Right atrium auricular region (tissue), 2 donors: Measurements from ENCODE around the gene TRIM46. TPM values are rescaled to one million over a fixed set of nuclear protein-coding genes. Genes with fewer than 3 reads are reported as not detected.
A peak's percentile ranks its signal among the peaks of the same experiment; 100 is the strongest.

Experiments
- DNase-seq: peaks from one replicate; pipeline ENCODE4 v3.0.0-alpha.2; 2019; ENCODE audit warnings: low spot score
- H3K27ac ChIP-seq, 2 donors: fragments of 200-600 bp; sonication (generic); 1 replicate in 1 of 2; 2 replicates in 1 of 2; pipeline ENCODE4 v1.5.1; 2016 to 2019
- H3K27me3 ChIP-seq, 2 donors: fragments of 200-600 bp; sonication (generic); one replicate each; pipeline versions ENCODE4 v1.5.1 to v1.6.0; 2017 to 2019
- H3K36me3 ChIP-seq: fragments of 200-600 bp; sonication (generic); one replicate; pipeline ENCODE4 v1.5.1; 2016
- H3K4me1 ChIP-seq, 2 donors: fragments of 200-600 bp; sonication (generic); one replicate each; pipeline versions ENCODE4 v1.5.1 to v1.6.0; 2017 to 2019
- H3K4me3 ChIP-seq, 2 donors: fragments of 200-600 bp; sonication (generic); 1 replicate in 1 of 2; 2 replicates in 1 of 2; pipeline ENCODE4 v1.5.1; 2017 to 2019; ENCODE audit warnings: mild to moderate bottlenecking in 1 of 2, moderate library complexity in 1 of 2
- H3K9me3 ChIP-seq, 2 donors: fragments of 200-600 bp; sonication (generic); one replicate each; pipeline ENCODE4 v1.5.1; 2019
- total RNA-seq, 2 donors: library from RNA; depleted of rRNA; stranded (reverse); fragments of >200 nt; gene quantifications; one replicate each; pipeline ENCODE4 v1.1.0, GENCODE V29; 2016
- TF ChIP-seq, protein P1 (sequence below), 2 donors: fragments of 200-600 bp; sonication (generic); IDR thresholded peaks; one replicate each; pipeline ENCODE4 v1.5.1; 2019; ENCODE audit warnings: antibody characterized with exemption in 2 of 2

The TRIM46 gene, protein sequence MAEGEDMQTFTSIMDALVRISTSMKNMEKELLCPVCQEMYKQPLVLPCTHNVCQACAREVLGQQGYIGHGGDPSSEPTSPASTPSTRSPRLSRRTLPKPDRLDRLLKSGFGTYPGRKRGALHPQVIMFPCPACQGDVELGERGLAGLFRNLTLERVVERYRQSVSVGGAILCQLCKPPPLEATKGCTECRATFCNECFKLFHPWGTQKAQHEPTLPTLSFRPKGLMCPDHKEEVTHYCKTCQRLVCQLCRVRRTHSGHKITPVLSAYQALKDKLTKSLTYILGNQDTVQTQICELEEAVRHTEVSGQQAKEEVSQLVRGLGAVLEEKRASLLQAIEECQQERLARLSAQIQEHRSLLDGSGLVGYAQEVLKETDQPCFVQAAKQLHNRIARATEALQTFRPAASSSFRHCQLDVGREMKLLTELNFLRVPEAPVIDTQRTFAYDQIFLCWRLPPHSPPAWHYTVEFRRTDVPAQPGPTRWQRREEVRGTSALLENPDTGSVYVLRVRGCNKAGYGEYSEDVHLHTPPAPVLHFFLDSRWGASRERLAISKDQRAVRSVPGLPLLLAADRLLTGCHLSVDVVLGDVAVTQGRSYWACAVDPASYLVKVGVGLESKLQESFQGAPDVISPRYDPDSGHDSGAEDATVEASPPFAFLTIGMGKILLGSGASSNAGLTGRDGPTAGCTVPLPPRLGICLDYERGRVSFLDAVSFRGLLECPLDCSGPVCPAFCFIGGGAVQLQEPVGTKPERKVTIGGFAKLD
- under 1 TPM in 1 of 2 donors, not detected in 1; 0.20 TPM for total RNA-seq

DNA sequence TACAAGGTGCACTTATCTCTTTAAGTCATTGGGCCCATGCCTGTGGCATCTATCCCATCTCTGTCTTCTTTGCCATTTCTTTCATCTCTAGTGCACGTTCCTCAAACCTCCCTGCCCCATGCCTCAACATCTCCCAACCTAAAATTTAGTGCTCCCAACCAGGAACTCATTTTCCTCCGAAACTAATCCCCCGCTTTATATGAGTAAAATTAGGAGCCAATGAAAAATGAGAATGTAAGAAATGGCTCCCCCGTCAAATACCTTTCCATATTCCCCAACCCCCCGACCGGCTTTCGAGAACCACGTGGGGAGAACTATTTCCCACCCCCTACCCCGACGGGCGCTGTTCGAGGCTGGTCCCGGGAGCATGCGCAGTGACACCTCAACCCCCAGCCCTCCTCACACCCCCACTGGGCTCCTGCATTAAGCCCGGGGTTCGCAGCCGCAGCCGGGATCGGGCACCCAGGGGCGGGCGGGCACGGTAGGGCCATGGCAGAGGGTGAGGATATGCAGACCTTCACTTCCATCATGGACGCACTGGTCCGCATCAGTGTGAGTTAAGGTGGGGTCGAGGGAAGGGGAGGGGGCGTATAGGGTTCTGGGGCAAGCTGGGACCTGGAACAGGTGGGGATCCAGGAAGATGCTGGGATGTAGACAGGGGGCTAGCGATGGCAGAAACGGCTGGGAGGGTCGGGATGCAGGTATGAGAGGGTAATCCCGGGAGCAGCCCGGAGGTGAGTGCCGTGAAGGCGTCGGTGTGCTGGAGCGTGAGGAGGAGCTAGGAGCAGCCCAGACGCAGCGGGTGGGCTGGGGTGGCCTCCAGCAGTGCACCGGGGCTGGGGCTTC, at the start of gene TRIM46:
Gene TRIM46, plus strand, starts transcription at position 372 of the 846 bp plus-strand sequence. Its CDS starts 118 bp downstream, at position 490.
- peaks cover 0 to 27% of the 10 kb centered on the region in 2 donors for H3K4me1 ChIP-seq
- H3K9me3 ChIP-seq: no peaks in the 10 kb centered on the region
- TF ChIP-seq, protein P1, sequence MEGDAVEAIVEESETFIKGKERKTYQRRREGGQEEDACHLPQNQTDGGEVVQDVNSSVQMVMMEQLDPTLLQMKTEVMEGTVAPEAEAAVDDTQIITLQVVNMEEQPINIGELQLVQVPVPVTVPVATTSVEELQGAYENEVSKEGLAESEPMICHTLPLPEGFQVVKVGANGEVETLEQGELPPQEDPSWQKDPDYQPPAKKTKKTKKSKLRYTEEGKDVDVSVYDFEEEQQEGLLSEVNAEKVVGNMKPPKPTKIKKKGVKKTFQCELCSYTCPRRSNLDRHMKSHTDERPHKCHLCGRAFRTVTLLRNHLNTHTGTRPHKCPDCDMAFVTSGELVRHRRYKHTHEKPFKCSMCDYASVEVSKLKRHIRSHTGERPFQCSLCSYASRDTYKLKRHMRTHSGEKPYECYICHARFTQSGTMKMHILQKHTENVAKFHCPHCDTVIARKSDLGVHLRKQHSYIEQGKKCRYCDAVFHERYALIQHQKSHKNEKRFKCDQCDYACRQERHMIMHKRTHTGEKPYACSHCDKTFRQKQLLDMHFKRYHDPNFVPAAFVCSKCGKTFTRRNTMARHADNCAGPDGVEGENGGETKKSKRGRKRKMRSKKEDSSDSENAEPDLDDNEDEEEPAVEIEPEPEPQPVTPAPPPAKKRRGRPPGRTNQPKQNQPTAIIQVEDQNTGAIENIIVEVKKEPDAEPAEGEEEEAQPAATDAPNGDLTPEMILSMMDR (IDR thresholded peaks at IDR 0.05): peak in 1 of 2 donors; percentile 31
- H3K36me3 ChIP-seq: peaks cover 15% of the 10 kb centered on the region
- peak; percentile 55 for DNase-seq
- H3K27me3 ChIP-seq: peaks cover 0 to 8% of the 10 kb centered on the region in 2 donors
- H3K27ac ChIP-seq: peak within 1 kb of the TSS; percentile 96
- H3K4me3 ChIP-seq: peak within 1 kb of the TSS; percentile 88 to 93

DNA sequence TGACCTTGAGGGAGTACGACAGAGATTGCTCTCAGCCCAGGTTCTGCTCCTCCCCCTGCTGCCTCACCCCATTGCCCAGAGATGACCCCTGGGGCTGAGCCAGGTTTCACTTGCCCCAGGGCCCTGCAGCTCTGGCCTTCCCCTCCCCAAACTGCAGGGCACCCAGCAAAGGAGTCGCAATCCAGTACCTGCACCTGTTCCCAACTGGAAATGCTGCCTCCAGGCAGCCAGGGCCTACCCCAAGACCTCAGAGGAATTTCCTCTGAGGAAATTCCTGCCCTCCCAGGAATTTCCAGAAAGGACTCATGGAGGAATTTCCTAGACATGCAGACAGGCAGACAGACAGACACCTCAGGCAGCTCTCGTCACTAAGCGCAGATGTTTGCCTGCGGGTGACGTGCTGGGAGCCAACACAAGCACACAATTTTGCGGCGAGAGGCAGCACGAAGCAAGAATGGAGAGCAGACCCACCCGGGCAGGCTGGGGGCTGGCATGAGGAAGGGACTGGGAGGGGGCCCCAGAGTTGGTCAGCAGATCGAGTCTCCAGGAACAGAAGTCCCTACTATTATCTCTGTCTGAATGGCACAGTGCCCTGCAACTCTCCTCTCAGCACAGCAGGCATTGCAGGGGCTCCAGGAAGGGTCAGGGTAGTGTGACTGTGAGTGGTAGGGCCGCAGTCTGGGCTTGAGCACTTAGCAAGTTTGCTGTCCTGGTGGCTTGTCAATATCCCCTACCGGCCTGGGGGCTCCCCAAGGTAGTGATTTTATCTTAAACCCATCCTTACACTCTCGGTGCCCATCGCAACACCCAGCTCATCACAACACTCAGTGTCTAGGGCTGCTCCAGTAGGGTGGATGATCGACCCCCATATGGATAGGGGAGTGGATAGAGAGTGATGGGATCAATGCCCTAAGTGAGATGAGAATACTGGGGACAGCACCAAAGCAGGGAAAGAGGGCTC, 48.9 kb upstream of the TRIM46 start:
- Histone ChIP-seq H3K36me3 (no peaks in the 10 kb centered on the region), H3K9me3 (no peaks in the 10 kb centered on the region), H3K4me3 (no peak overlapping the region), H3K27me3 (no peaks in the 10 kb centered on the region), H3K4me1 (peaks cover 0 to 46% of the 10 kb centered on the region in 2 donors), H3K27ac (no peak overlapping the region)
- TF ChIP-seq, protein P1 (IDR thresholded peaks at IDR 0.05): no peak
- no peak for DNase-seq

DNA sequence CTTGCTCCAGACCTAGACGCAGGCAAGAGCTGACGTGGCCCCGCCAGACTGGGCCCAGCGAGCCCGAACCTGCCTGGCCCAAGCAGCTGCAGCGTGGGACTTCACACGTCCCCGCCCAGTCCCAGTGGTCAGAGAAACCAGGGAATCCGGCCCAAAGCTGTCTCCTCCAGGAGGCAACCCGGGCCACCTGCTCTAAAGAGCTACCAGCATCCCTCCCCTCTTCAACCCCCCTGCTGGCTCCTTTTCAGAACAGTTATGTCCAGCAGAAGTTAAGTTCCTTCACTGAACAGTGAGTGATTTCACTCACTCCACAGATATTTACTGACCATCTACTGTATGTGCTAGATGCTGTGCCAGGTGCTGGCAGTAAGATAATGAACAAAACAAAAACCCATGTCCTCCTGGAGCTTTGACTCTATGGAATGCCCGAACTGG, 48.1 kb upstream of the TRIM46 start:
- H3K4me3 ChIP-seq: peak overlapping the region in 1 of 2 donors; percentile 79
- H3K36me3 ChIP-seq: no peaks in the 10 kb centered on the region
- no peaks in the 10 kb centered on the region for H3K27me3 ChIP-seq
- no peaks in the 10 kb centered on the region for H3K9me3 ChIP-seq
- peak overlapping the region in 1 of 2 donors; percentile 91 for H3K27ac ChIP-seq
- TF ChIP-seq, protein P1 (IDR thresholded peaks at IDR 0.05): no peak
- H3K4me1 ChIP-seq: peaks cover 0 to 53% of the 10 kb centered on the region in 2 donors
- no peak for DNase-seq

DNA sequence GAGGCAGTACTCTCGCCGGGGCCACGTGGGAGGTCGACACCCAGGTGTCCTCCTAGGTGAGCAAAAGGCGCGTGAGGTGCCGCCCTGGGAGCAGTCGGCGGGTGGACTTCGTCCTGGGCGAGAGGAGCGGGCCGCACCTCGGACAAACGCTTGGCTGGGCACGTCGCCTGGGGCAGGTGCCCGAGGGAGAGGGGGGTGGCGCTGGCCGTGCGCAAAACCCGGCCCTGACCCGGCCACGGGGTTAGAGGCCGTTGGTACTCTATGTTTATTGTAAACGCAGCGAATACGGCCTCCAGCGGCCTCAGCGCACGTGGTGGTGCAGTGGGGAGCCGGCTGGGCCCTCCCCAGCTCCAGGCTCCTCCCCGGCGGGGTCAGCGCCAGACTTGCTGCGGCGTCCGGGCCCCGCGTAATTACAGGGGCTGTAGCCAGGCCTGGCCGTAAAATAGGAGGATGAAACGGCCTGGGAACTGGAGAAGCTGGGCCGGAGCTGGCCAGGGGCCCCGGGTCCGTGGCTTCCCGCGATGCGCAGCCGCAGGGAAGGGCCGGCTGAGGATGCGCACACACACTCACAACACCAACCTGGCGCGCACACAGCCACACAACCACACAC, 47.6 kb upstream of the TRIM46 start:
- Histone ChIP-seq H3K4me3 (peak overlapping the region; percentile 79 to 82), H3K4me1 (peaks cover 0 to 59% of the 10 kb centered on the region in 2 donors)

More for the DNA sequence above, 47.6 kb upstream of the TRIM46 start:
- peaks cover under 1% of the 10 kb centered on the region for H3K36me3 ChIP-seq
- H3K27me3 ChIP-seq: no peaks in the 10 kb centered on the region
- no peaks in the 10 kb centered on the region for H3K9me3 ChIP-seq
- TF ChIP-seq, protein P1 (IDR thresholded peaks at IDR 0.05): no peak
- no peak for DNase-seq
- H3K27ac ChIP-seq: peak overlapping the region; percentile 91 to 94
